ENCODE data around the gene MLXIP. TPM values are rescaled to one million over a fixed set of nuclear protein-coding genes. Genes with fewer than 3 reads are reported as not detected.

The MLXIP gene
- total and polyA plus RNA-seq, 2 of the 13 experiments (the other 11 are each of a cell fraction or from before 2014, with no cell fraction given) = 5.3 to 6.7 TPM

DNA sequence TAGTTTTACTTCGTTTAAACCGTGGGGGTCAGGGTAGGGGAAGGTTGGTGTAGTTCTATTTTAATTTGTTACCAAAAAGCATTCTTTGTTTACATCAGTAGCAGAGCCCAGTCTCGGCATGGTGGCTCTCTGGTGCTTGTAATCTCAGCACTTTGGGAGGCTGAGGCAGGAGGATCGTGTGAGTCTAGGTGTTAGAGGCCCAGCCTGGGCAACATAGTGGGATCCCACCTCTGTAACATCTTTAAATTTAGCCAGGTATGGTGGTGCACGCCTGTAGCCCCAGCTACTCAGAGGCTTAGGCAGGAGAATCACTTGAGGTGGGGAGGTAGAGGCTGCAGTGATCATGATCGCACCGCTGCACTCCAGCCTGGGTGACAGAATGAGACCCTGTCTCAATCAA lies 106.5 kb downstream of the MLXIP start:
- intact Hi-C loops (cut with micrococcal nuclease; ENCODE audit: unreplicated experiment) = no loop called here
- peak overlapping the region; percentile 55; the same call in 1 of the 2 replicates for H3K4me2 ChIP-seq (ENCODE audit: low read depth, low read length)
- peaks cover 20% of the 10 kb centered on the region for H3K4me1 ChIP-seq (ENCODE audit: insufficient read depth, low read length)
- H3K79me2 ChIP-seq (ENCODE audit: insufficient read depth, low read length) = no peaks in the 10 kb centered on the region
- no peak for ATAC-seq
- no peaks in the 10 kb centered on the region for H3K36me3 ChIP-seq (replicated peaks in 1 of 2; ENCODE audit: control insufficient read depth in 1 of 2, insufficient read depth in 2 of 2, low read length in 2 of 2)
- no peaks in the 10 kb centered on the region for H4K20me1 ChIP-seq (ENCODE audit: insufficient read depth, low read length)
- no peak overlapping the region for H3K27ac ChIP-seq (ENCODE audit: extremely low read length, insufficient read depth, low read length)
- WGBS (ENCODE audit: low lambda C conversion rate) = 11% methylated on average over 7 of the region's 7 CpGs
- DNase-seq (ENCODE audit: low spot score) = no peak
- ChIA-PET CTCF (ENCODE audit: low intra/inter-chr PET ratio, low total read pairs) (no interaction called here), POLR2A (no interaction called here)
- H3K9me3 ChIP-seq (ENCODE audit: low read length) = no peaks in the 10 kb centered on the region
- in situ Hi-C loops (cut with HindIII; ENCODE audit: extremely low pct_ligation_motif_present, low pct_unique_long_range_greater_than_20kb) = loop anchor here (10.0 kb wide), 1 partner anchor 130 kb away; no protein-coding TSS in a partner anchor
- peaks cover 6 to 32% of the 10 kb centered on the region in 2 experiments; a peak in 3 of 5 replicates for H3K27me3 ChIP-seq (ENCODE audit: control insufficient read depth in 1 of 2, insufficient read depth in 2 of 2, low read length in 2 of 2)
- no peak for FAIRE-seq
- H2AFZ ChIP-seq (ENCODE audit: low read length) = no peak overlapping the region
- no TSS peak for BruUV-seq (replicated peaks)
- TF ChIP-seq, protein P1, sequence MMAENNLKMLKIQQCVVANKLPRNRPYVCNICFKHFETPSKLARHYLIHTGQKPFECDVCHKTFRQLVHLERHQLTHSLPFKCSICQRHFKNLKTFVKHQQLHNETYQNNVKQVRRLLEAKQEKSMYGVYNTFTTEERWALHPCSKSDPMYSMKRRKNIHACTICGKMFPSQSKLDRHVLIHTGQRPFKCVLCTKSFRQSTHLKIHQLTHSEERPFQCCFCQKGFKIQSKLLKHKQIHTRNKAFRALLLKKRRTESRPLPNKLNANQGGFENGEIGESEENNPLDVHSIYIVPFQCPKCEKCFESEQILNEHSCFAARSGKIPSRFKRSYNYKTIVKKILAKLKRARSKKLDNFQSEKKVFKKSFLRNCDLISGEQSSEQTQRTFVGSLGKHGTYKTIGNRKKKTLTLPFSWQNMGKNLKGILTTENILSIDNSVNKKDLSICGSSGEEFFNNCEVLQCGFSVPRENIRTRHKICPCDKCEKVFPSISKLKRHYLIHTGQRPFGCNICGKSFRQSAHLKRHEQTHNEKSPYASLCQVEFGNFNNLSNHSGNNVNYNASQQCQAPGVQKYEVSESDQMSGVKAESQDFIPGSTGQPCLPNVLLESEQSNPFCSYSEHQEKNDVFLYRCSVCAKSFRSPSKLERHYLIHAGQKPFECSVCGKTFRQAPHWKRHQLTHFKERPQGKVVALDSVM (CRISPR knock-in tag; IDR thresholded peaks at IDR 0.05) = peak; percentile 81
- TF ChIP-seq ZNF446 (CRISPR knock-in tag; IDR thresholded peaks at IDR 0.05) (no peak), ZNF121 (CRISPR knock-in tag; IDR thresholded peaks at IDR 0.05) (peak; percentile 83; the same call in 1 of the 2 replicates)
- TF ChIP-seq, protein P2, sequence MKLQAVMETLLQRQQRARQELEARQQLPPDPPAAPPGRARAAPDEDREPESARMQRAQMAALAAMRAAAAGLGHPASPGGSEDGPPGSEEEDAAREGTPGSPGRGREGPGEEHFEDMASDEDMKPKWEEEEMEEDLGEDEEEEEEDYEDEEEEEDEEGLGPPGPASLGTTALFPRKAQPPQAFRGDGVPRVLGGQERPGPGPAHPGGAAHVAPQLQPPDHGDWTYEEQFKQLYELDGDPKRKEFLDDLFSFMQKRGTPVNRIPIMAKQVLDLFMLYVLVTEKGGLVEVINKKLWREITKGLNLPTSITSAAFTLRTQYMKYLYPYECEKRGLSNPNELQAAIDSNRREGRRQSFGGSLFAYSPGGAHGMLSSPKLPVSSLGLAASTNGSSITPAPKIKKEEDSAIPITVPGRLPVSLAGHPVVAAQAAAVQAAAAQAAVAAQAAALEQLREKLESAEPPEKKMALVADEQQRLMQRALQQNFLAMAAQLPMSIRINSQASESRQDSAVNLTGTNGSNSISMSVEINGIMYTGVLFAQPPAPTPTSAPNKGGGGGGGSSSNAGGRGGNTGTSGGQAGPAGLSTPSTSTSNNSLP (IDR thresholded peaks at IDR 0.05; ENCODE audit: low read depth, low read length) = no peak
- no peak overlapping the region for H3K9ac ChIP-seq (ENCODE audit: insufficient read depth, low read depth, low read length)
- H3K4me3 ChIP-seq (replicated peaks in 1 of 3; ENCODE audit: insufficient read depth in 1 of 3, low read depth in 2 of 3, low read length in 3 of 3) = no peak overlapping the region
